DMS153 (cell line): ENCODE measurements around the gene TAGLN2.
A peak's percentile ranks its signal among the peaks of the same experiment; 100 is the strongest.

ENCODE experiments used
- DNase-seq: peaks from one replicate; lab custom pipeline; 2025; lab: John Stamatoyannopoulos, UW

The TAGLN2 gene

DNA sequence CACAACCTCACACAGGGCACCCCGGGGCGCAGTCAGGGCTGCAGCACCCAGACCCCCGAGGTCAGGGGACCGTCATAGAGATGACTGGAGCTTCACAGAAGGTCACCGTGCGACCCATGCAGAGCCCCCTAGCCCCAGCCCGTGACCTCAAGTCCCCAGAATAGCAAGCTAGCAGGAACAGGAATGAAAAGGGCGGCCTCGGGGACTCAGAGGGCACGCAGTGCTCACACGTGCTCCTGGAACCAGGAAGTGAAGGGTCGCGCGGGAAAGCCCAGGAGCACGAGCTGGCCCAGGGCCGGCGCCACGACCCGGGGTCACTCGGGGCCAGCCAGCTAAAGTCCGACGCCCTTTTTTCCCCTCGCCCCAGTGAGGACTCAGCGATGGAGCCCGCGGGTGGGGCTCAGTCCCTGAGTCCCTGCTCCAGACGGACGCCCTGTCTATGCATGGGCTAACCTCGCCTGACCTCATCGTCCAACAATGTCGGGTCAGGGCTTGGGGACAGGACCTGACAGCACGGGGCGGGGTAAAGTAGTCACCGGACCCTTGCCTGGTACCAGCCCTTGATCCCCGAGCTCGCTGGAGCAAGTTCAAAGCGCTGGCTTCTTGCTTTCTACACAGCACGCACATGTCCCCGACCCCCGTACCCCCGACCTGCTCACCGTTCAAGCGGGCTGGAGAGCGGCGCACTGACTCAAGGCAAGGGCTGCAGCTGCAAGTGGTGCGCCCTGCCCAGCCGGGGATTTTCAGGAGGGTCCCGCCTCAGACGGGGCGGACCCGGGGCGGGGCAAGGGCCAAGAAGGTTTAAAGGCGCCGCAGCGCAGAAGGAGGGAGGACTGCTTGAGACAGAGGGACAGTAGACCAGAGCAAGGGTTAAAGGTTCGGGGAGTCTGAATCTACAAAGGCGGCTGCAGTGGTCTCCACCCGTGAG is at the start of gene TAGLN2:
TSS of gene TAGLN2 (minus strand) at position 717 of the 928 bp plus-strand sequence. CDS start 4,998 bp downstream, outside the sequence.
- DNase-seq = peak; percentile 53

- DNase-seq = no peak
Observed at GRCh38 chr1:159974350-159974965, 49.2 kb upstream of the TAGLN2 start.

DNA sequence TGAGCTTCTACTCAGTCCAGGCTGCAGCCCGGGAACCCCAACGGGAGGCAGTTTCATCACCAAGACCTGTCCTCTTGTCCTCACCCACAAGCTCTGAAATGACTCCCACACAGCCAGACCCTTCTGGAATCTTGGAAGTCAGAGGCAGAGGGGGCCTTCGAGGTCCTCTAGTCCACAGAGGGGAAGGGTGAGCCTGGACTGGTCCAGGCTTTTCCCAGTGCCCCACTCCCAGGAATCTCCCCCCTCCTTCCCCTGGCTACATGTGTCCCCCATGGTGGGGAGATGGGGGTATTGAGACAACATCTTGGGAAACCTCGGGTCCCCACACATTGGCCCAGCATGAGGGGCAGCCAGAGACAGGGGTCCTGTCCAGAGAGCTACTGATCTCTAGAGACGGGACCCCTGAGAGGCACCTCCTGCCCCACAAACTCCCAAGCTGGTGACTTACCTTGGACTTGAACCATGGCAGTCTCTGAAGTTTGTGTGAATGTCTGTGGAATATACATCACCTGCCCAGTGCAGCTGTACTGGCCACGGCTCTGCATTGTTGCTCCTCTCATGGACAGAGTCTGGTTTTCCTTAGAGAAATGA is 48.1 kb upstream of the TAGLN2 start:
- DNase-seq = no peak

- DNase-seq = no peak
Observed at GRCh38 chr1:159972443-159973205, 47.3 kb upstream of the TAGLN2 start.

- DNase-seq = peak; percentile 39
Observed at GRCh38 chr1:159970932-159971342, 45.6 kb upstream of the TAGLN2 start.

- DNase-seq = no peak
Observed at GRCh38 chr1:159968901-159969300, 43.6 kb upstream of the TAGLN2 start.

DNA sequence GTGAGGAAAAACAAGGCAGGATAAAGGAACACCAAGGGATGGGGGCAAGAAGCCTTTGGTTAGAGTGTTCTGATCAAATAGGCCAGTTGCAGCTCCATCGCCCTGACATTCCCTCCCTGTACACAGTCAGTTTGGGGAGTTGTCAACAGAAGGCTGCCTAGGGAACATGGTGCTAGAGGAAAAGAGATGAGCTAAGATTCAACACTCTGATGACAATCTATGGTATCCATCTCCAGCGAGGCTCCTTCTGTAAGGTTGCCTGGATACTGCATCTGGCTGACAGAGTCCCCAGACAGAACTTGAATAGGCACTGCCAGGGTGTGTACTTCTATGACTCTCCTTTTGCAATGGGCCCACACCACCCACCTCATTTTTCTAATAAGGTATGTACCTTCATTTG is 40.0 kb upstream of the TAGLN2 start:
- DNase-seq = no peak

GRCh38 chr1:159964144-159964543 is 38.8 kb upstream of the TAGLN2 start:
- no peak for DNase-seq

DNA sequence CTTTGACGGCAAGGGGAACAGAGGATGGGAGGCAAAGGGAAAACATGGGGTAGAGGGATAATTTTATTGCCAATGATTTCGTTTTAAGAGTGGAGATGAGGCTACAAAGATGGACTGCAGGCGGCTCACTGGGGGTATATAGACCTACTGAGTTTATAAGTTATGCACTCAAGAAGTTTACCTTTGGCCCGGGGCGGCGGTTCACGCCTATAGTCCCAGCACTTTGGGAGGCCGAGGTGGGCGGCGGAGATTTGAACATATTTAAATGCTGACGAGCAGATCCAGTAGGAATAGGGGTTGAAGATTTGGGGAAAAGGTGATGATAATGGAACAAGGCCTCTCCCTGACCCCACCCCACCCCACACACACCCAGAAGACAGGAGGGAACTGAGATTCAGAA is 36.9 kb upstream of the TAGLN2 start:
- DNase-seq = no peak

GRCh38 chr1:159961636-159962035 is 36.3 kb upstream of the TAGLN2 start:
- no peak for DNase-seq

- DNase-seq = no peak
Observed at GRCh38 chr1:159960721-159961381, 35.5 kb upstream of the TAGLN2 start.

DNA sequence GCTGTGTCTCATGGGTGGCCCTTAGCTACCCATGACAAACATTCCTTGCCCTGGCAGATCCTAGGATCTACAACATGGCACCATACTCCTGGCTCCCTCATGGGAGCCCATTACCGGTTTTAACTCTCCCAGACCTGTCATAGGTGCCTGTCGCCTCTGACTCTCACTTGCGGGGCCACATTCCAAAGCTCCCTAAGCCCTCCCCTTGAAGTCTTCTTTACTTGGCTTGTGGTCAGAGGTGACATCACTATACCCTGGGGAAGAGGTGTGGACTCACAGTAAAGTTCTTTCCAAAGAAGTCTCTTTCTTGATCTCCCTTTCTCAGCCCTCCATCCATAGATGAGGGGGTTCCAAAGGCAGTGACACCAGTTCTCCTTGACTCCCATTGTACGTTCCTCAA is 34.1 kb upstream of the TAGLN2 start:
- DNase-seq = no peak

DNA sequence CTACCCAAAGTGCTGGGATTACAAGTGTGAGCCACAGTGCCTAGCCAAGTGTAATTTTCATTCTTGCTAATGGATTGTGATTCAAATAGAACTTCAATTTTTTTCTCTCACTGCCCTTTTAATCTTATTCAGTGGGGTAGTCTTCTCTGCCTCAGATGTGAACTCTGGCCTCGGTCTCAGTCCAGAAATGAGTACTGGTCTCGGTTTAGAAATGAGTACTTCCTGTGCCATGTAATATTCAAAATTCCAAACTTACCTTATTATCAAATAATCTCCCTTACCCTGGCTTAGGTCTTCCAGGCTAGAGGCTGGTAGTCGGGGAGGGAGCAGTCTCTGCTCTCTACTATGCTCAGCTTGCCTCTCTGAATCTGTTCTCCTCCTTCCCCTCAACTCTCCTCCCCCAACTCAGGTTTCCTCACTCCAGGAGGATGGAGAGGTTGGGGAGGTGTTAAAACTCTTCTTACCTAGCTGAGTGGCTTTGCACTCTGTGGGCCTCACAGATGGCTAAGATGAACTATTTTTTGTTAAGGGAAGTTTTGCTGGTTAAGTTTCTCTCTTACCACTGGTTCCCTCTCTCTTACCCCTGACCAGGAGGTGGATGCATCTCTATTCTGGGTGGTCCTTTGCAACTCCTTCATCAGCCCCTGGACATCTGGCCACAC is 33.5 kb upstream of the TAGLN2 start:
- no peak for DNase-seq

DNA sequence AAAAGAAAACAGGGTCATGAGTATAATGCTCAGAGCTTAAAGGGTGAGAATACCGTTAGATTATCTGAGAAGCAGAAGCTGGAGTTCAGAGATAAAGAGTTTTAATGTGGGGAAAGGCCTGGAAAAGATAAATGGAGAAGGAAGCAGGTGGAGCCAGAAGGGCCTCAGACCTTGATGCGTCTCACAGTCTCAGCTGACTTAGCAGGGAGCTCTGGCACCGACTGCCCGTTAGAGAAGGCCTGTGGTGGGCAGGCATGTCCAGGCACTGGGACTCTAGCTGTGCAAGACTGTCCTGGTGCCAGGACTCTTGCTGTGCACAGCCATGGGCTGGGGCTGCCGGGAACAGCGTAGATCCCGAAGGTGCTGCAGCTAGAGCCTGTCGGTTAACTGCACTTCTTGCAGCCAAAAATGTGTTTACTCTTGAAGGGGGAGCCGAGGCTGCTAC is 32.5 kb upstream of the TAGLN2 start:
- DNase-seq = no peak

- DNase-seq = no peak
Observed at GRCh38 chr1:159955456-159955855, 30.1 kb upstream of the TAGLN2 start.

DNA sequence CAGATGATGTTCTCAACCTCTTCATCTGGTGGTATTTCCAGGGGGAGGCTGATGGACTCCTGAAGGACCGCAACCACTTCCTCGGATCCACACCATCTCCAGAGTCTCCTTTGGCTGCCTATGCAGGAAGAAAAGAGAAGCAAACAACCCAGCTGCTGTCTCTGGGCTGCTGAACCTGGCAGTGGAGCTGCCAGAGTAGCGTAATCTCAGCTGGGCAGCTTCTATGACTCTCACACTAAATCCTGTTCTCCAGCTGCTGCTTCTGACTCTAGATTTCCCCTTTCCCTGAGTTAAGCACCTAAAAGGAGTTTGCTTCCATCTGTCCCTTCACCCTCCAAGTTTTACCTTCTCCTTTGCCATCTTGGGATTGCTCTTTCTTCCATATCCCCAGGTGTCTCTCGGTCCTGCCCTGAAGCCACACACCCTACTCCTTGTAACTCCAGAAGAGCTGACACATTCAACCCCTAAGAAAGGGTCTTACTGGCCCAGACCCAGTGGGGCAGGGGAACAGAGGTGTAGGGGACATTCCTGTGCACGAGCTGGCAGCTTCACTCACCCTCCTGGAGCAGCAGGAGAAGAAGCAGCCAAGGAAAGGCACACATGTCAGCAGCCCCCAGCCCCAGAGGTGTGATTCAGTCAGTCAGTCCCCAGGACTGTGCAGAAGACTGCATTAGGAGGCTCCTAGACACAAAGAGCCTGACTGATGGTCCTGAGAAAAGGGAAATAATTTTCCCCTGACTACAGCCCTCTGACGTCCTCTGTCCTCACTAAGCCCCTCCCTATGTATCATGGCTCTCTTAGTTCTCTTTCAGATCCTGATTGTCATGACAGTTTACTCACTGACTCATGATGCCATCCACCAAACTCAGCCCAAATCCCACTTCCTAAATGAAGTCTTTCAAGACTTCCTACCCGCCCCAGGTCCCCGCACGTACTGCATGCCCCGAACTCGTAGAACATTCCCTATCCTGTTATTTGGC is 28.5 kb upstream of the TAGLN2 start, which contains the start of gene SLAMF9:
TSS of gene SLAMF9 (minus strand) at position 702 of the 980 bp plus-strand sequence. CDS start at position 602, 100 bp downstream.
- no peak for DNase-seq

DNA sequence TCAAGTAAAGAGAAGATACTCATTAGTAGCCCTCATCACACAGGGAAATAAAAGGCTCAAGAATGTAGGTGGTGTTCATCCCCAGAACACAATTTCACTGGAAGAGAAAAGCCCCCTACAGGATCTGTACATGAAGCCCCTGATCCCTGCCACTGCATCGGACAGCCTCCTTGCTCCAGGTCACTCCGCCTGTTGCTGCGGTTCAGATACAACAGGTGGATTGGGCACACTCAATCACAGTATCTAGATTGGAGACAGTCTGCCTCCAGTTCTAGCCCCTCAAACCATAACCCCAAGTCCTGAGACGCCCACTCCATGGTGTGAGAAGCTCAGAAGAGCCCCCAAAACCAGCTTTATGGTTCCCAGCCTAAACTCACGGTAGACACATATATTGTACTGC is 27.6 kb upstream of the TAGLN2 start:
- DNase-seq = no peak

GRCh38 chr1:159951551-159951950 is 26.2 kb upstream of the TAGLN2 start:
- no peak for DNase-seq

DNA sequence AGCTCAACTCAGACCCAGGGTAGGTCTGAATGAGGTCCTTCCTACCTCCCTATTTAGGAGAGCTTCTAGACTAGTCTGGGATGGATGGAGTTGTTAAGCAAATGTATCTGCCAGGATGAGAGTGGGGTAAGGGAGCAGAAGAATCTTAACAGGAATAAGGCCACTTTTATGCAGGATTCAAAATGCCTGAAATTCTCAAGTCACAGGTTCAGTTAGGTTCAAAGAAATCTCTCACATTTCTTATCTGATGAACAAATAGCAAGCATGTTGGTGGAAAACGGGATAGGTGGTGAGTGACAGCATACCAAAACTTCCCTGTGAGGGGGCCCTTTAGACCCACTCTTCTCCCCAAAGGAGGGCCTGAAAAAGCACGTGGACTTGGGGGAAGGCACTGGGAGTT is 25.7 kb upstream of the TAGLN2 start:
- DNase-seq = no peak

DNA sequence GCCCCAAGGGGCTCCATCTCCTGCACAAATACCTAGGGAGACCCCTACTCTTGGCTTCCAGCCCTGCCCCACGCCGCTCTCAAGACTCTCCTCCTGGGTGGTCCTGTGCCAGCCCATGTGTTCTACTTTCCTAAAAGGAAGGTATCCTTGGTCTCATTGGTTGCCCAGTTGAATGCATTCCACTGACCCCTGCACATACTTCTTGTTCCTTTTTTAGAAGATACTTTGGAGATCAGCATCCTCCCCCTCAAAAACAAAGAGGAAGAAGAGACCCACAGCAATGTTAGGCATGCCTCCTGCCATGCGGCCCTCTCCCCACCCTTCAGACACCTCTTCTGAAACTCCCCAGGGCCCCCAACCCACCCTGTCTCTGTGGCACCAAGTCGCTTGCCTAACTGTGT is 24.7 kb upstream of the TAGLN2 start:
- DNase-seq = no peak
